ENCODE measurements around the gene ZNF296. TPM values are rescaled to one million over a fixed set of nuclear protein-coding genes. Genes with fewer than 3 reads are reported as not detected.
"Not testable (repeated sequence)": the region's sequence is repeated elsewhere in the genome, so short reads cannot be mapped to it uniquely, and the experiment has no call there.

ZNF296 gene
- polyA plus RNA-seq, 4 donors: 4.7 to 10.3 (median 7.6) TPM

- Histone ChIP-seq H3K36me3 (ENCODE audit: control insufficient read depth in 3 of 3, insufficient read depth in 2 of 3, low read depth in 1 of 3, low read length in 3 of 3) (peaks cover 0 to 47% (median 0%) of the 10 kb centered on the region in 3 donors), H3K27ac (ENCODE audit: low read depth in 1 of 3, low read length in 2 of 3) (no peak overlapping the region), H3K27me3 (ENCODE audit: control insufficient read depth in 3 of 3, insufficient read depth in 3 of 3, low read length in 3 of 3) (no peaks in the 10 kb centered on the region), H3K4me3 (ENCODE audit: low read depth in 1 of 3, low read length in 3 of 3) (no peak overlapping the region), H3K4me1 (ENCODE audit: control insufficient read depth in 3 of 3, insufficient read depth in 2 of 3, low read depth in 1 of 3, low read length in 2 of 3) (peaks cover 6 to 48% (median 11%) of the 10 kb centered on the region in 3 donors), H3K9me3 (ENCODE audit: control insufficient read depth in 2 of 2, insufficient read depth in 1 of 2, low read depth in 1 of 2, low read length in 1 of 2) (no peaks in the 10 kb centered on the region)
- 72 to 81% (median 78%) methylated on average over 5 of the region's 5 CpGs for WGBS, 3 donors
- DNase-seq (no peak), FAIRE-seq (no peak)
Observed at GRCh38 chr19:45110851-45111266, 34.6 kb upstream of the ZNF296 start.

GRCh38 chr19:45107621-45108150 is 31.4 kb upstream of the ZNF296 start:
- no peak overlapping the region for H3K4me3 ChIP-seq (ENCODE audit: low read depth in 1 of 3, low read length in 3 of 3)
- no peaks in the 10 kb centered on the region for H3K27me3 ChIP-seq (ENCODE audit: control insufficient read depth in 3 of 3, insufficient read depth in 3 of 3, low read length in 3 of 3)
- H3K9me3 ChIP-seq (ENCODE audit: control insufficient read depth in 2 of 2, insufficient read depth in 1 of 2, low read depth in 1 of 2, low read length in 1 of 2): no peaks in the 10 kb centered on the region
- no peak for DNase-seq
- FAIRE-seq: no peak
- 82 to 91% (median 86%) methylated on average over 12 of the region's 12 CpGs for WGBS, 3 donors
- H3K4me1 ChIP-seq (ENCODE audit: control insufficient read depth in 3 of 3, insufficient read depth in 2 of 3, low read depth in 1 of 3, low read length in 2 of 3): peaks cover 19 to 54% (median 24%) of the 10 kb centered on the region in 3 donors
- H3K27ac ChIP-seq (ENCODE audit: low read depth in 1 of 3, low read length in 2 of 3): no peak overlapping the region
- H3K36me3 ChIP-seq (ENCODE audit: control insufficient read depth in 3 of 3, insufficient read depth in 2 of 3, low read depth in 1 of 3, low read length in 3 of 3): peaks cover 0 to 43% (median 0%) of the 10 kb centered on the region in 3 donors

DNA sequence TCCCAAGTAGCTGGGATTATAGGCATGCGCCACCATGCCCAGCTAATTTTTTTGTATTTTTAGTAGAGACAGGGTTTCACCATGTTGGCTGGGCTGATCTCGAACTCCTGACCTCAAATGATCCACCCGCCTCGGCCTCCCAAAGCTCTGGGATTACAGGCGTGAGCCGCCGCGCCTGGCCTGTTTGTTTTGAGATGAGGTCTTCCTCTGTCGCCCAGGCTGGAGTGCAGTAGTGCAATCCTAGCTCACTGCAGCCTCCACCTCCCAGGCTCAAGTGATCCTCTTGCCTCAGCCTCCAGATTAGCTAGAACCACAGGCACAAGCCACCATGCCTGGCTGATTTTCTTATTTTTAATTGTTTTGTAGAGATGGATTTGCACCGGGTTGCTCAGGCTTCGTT is 30.1 kb upstream of the ZNF296 start:
- Histone ChIP-seq H3K4me1 (ENCODE audit: control insufficient read depth in 3 of 3, insufficient read depth in 2 of 3, low read depth in 1 of 3, low read length in 2 of 3) (peaks cover 19 to 56% (median 19%) of the 10 kb centered on the region in 3 donors), H3K36me3 (ENCODE audit: control insufficient read depth in 3 of 3, insufficient read depth in 2 of 3, low read depth in 1 of 3, low read length in 3 of 3) (peaks cover 0 to 49% (median 0%) of the 10 kb centered on the region in 3 donors)
- 87 to 93% (median 91%) methylated on average over 11 of the region's 11 CpGs for WGBS, 3 donors
- H3K27ac ChIP-seq (ENCODE audit: low read depth in 1 of 3, low read length in 2 of 3); H3K4me3 ChIP-seq (ENCODE audit: low read depth in 1 of 3, low read length in 3 of 3); DNase-seq; H3K9me3 ChIP-seq (ENCODE audit: control insufficient read depth in 2 of 2, insufficient read depth in 1 of 2, low read depth in 1 of 2, low read length in 1 of 2); H3K27me3 ChIP-seq (ENCODE audit: control insufficient read depth in 3 of 3, insufficient read depth in 3 of 3, low read length in 3 of 3); FAIRE-seq: not testable (repeated sequence)

- Histone ChIP-seq H3K36me3 (ENCODE audit: control insufficient read depth in 3 of 3, insufficient read depth in 2 of 3, low read depth in 1 of 3, low read length in 3 of 3) (peaks cover 0 to 59% (median 0%) of the 10 kb centered on the region in 3 donors), H3K27ac (ENCODE audit: low read depth in 1 of 3, low read length in 2 of 3) (peak overlapping the region; percentile 44 to 98 (median 69)), H3K4me3 (ENCODE audit: low read depth in 1 of 3, low read length in 3 of 3) (no peak overlapping the region), H3K9me3 (ENCODE audit: control insufficient read depth in 2 of 2, insufficient read depth in 1 of 2, low read depth in 1 of 2, low read length in 1 of 2) (no peaks in the 10 kb centered on the region), H3K4me1 (ENCODE audit: control insufficient read depth in 3 of 3, insufficient read depth in 2 of 3, low read depth in 1 of 3, low read length in 2 of 3) (peaks cover 21 to 68% (median 22%) of the 10 kb centered on the region in 3 donors), H3K27me3 (ENCODE audit: control insufficient read depth in 3 of 3, insufficient read depth in 3 of 3, low read length in 3 of 3) (no peaks in the 10 kb centered on the region)
- DNase-seq (peak; percentile 55 to 62), FAIRE-seq (no peak)
- WGBS, 3 donors: 52 to 56% (median 55%) methylated on average over 16 of the region's 16 CpGs
Observed at GRCh38 chr19:45104658-45105349, 28.5 kb upstream of the ZNF296 start.

- 34 to 38% (median 37%) methylated on average over 26 of the region's 26 CpGs for WGBS, 3 donors
- peak overlapping the region in 1 of 3 donors; percentile 13 for H3K4me3 ChIP-seq (ENCODE audit: low read depth in 1 of 3, low read length in 3 of 3)
- FAIRE-seq: no peak
Observed at GRCh38 chr19:45103508-45104319, 27.4 kb upstream of the ZNF296 start.

DNA sequence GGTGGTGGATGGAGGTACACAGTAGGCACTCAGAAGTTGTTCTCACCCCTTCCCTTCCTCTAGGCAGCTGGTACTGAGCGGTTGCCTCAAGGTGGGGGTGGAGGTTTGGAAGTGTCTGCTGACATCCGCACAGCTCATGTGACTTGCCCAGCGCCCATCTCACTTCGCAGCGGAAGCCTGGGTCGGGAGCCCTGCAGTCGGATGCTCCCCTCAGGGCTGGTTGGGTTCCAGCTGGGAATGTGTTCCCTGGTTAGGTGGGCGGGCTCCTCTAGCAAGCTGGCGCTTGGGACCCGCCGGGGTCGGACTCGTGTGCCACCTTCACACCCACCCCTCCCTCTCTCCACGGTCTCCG is 26.9 kb upstream of the ZNF296 start:
- 38 to 69% (median 68%) methylated on average over 14 to 15 of the region's 15 CpGs for WGBS, 3 donors
- peaks cover 27 to 78% (median 31%) of the 10 kb centered on the region in 3 donors for H3K4me1 ChIP-seq (ENCODE audit: control insufficient read depth in 3 of 3, insufficient read depth in 2 of 3, low read depth in 1 of 3, low read length in 2 of 3)
- H3K27ac ChIP-seq (ENCODE audit: low read depth in 1 of 3, low read length in 2 of 3): peak overlapping the region in 2 of 3 donors; percentile 69 to 98
- no peaks in the 10 kb centered on the region for H3K27me3 ChIP-seq (ENCODE audit: control insufficient read depth in 3 of 3, insufficient read depth in 3 of 3, low read length in 3 of 3)
- FAIRE-seq: no peak
- DNase-seq: peak in 1 of 2 donors; percentile 47
- peak overlapping the region in 1 of 3 donors; percentile 13 for H3K4me3 ChIP-seq (ENCODE audit: low read depth in 1 of 3, low read length in 3 of 3)
- no peaks in the 10 kb centered on the region for H3K9me3 ChIP-seq (ENCODE audit: control insufficient read depth in 2 of 2, insufficient read depth in 1 of 2, low read depth in 1 of 2, low read length in 1 of 2)
- H3K36me3 ChIP-seq (ENCODE audit: control insufficient read depth in 3 of 3, insufficient read depth in 2 of 3, low read depth in 1 of 3, low read length in 3 of 3): peaks cover 0 to 58% (median 0%) of the 10 kb centered on the region in 3 donors

More at GRCh38 chr19:45103508-45104319, 27.4 kb upstream of the ZNF296 start:
- peak overlapping the region; percentile 44 to 98 (median 69) for H3K27ac ChIP-seq (ENCODE audit: low read depth in 1 of 3, low read length in 2 of 3)
- no peaks in the 10 kb centered on the region for H3K9me3 ChIP-seq (ENCODE audit: control insufficient read depth in 2 of 2, insufficient read depth in 1 of 2, low read depth in 1 of 2, low read length in 1 of 2)
- peaks cover 22 to 73% (median 27%) of the 10 kb centered on the region in 3 donors for H3K4me1 ChIP-seq (ENCODE audit: control insufficient read depth in 3 of 3, insufficient read depth in 2 of 3, low read depth in 1 of 3, low read length in 2 of 3)
- peaks cover 0 to 58% (median 0%) of the 10 kb centered on the region in 3 donors for H3K36me3 ChIP-seq (ENCODE audit: control insufficient read depth in 3 of 3, insufficient read depth in 2 of 3, low read depth in 1 of 3, low read length in 3 of 3)
- DNase-seq: peak in 1 of 2 donors; percentile 91
- H3K27me3 ChIP-seq (ENCODE audit: control insufficient read depth in 3 of 3, insufficient read depth in 3 of 3, low read length in 3 of 3): no peaks in the 10 kb centered on the region

- peaks cover 0 to 63% (median 0%) of the 10 kb centered on the region in 3 donors for H3K36me3 ChIP-seq (ENCODE audit: control insufficient read depth in 3 of 3, insufficient read depth in 2 of 3, low read depth in 1 of 3, low read length in 3 of 3)
- H3K4me3 ChIP-seq (ENCODE audit: low read depth in 1 of 3, low read length in 3 of 3): no peak overlapping the region
- peak overlapping the region in 2 of 3 donors; percentile 4 to 98 for H3K27ac ChIP-seq (ENCODE audit: low read depth in 1 of 3, low read length in 2 of 3)
- H3K27me3 ChIP-seq (ENCODE audit: control insufficient read depth in 3 of 3, insufficient read depth in 3 of 3, low read length in 3 of 3): no peaks in the 10 kb centered on the region
- FAIRE-seq (no peak), DNase-seq (no peak)
- H3K4me1 ChIP-seq (ENCODE audit: control insufficient read depth in 3 of 3, insufficient read depth in 2 of 3, low read depth in 1 of 3, low read length in 2 of 3): peaks cover 30 to 84% (median 37%) of the 10 kb centered on the region in 3 donors
- H3K9me3 ChIP-seq (ENCODE audit: control insufficient read depth in 2 of 2, insufficient read depth in 1 of 2, low read depth in 1 of 2, low read length in 1 of 2): no peaks in the 10 kb centered on the region
- WGBS, 3 donors: 94 to 95% (median 95%) methylated on average over 7 of the region's 7 CpGs
Observed at GRCh38 chr19:45102481-45102880, 26.2 kb upstream of the ZNF296 start.

GRCh38 chr19:45101806-45102205 is 25.5 kb upstream of the ZNF296 start:
- 70 to 81% (median 77%) methylated on average over 8 of the region's 8 CpGs for WGBS, 3 donors

More at GRCh38 chr19:45101806-45102205, 25.5 kb upstream of the ZNF296 start:
- Histone ChIP-seq H3K27ac (ENCODE audit: low read depth in 1 of 3, low read length in 2 of 3) (peak overlapping the region; percentile 53 to 98 (median 70)), H3K4me1 (ENCODE audit: control insufficient read depth in 3 of 3, insufficient read depth in 2 of 3, low read depth in 1 of 3, low read length in 2 of 3) (peaks cover 30 to 91% (median 40%) of the 10 kb centered on the region in 3 donors), H3K4me3 (ENCODE audit: low read depth in 1 of 3, low read length in 3 of 3) (no peak overlapping the region), H3K27me3 (ENCODE audit: control insufficient read depth in 3 of 3, insufficient read depth in 3 of 3, low read length in 3 of 3) (no peaks in the 10 kb centered on the region), H3K9me3 (ENCODE audit: control insufficient read depth in 2 of 2, insufficient read depth in 1 of 2, low read depth in 1 of 2, low read length in 1 of 2) (no peaks in the 10 kb centered on the region), H3K36me3 (ENCODE audit: control insufficient read depth in 3 of 3, insufficient read depth in 2 of 3, low read depth in 1 of 3, low read length in 3 of 3) (peaks cover 0 to 66% (median 0%) of the 10 kb centered on the region in 3 donors)
- FAIRE-seq (no peak), DNase-seq (no peak)

Measured in small intestine (tissue), 7 donors.